ENCODE results near the gene ARHGAP26. TPM values are rescaled to one million over a fixed set of nuclear protein-coding genes. Genes with fewer than 3 reads are reported as not detected.

ARHGAP26 gene
- total and polyA plus RNA-seq, 10 donors, result 4.2 to 148 (median 55.5) TPM

DNA sequence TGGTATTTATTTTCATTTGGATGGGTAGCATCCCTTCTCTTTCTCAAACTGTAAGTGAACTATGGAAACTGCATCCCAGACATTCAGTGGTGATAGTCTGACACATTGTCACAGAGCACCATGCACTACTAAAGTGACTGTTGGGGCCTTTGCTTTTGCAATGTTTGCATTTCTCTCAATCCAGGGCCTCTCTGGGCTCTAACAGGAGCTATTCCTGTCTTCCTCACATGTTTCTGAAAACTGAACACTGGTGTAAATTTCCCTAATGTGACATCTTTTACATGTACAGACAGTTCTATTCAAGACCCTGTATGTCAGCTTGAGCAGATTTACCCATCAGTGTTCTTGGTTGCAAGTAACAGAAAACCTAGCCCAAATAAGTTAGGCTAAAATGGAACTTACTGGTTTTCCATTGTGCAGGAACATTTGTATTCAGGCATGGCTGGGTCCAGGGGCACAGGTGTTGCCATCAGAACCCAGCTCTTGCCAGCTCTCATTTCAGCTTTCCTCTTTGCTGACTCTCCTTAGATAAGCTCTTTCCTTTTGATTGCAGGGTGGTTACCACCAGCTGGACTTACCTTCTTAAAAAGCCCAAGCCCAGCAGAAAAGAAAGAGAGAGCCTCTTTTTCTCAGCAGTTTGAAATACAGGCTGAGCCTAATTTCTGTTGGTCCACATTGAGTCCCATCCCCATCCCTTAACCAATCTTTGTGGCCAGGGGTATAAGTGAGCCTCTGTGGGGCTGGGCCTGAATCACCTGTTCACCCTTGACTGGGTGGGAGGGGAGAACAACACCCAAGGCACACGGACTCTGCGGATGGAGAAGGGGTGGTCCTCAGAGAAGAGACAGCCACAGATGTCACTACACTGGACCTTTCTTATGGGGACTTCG lies 399.0 kb downstream of the ARHGAP26 start:
- Histone ChIP-seq H3K4me3 (no peak overlapping the region), H3K4me1 (no peaks in the 10 kb centered on the region), H3K27me3 (replicated peaks in 1 of 7) (no peaks in the 10 kb centered on the region), H3K36me3 (peaks cover 0 to 18% (median 0%) of the 10 kb centered on the region in 6 donors), H3K27ac (no peak overlapping the region), H3K9me3 (no peaks in the 10 kb centered on the region)
- TF ChIP-seq POLR2A (IDR thresholded peaks at IDR 0.05), result no peak
- TF ChIP-seq, protein P1, sequence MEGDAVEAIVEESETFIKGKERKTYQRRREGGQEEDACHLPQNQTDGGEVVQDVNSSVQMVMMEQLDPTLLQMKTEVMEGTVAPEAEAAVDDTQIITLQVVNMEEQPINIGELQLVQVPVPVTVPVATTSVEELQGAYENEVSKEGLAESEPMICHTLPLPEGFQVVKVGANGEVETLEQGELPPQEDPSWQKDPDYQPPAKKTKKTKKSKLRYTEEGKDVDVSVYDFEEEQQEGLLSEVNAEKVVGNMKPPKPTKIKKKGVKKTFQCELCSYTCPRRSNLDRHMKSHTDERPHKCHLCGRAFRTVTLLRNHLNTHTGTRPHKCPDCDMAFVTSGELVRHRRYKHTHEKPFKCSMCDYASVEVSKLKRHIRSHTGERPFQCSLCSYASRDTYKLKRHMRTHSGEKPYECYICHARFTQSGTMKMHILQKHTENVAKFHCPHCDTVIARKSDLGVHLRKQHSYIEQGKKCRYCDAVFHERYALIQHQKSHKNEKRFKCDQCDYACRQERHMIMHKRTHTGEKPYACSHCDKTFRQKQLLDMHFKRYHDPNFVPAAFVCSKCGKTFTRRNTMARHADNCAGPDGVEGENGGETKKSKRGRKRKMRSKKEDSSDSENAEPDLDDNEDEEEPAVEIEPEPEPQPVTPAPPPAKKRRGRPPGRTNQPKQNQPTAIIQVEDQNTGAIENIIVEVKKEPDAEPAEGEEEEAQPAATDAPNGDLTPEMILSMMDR (IDR thresholded peaks at IDR 0.05 in 8 of 11, conservative IDR thresholded peaks at IDR 0.05 in 3 of 11), result no peak
- no peak for TF ChIP-seq POLR2AphosphoS5 (IDR thresholded peaks at IDR 0.05)
- no peak for DNase-seq
- 89 to 97% (median 96%) methylated on average over 3 of the region's 3 CpGs for WGBS, 5 donors
- intact Hi-C loops (cut with DNase I; ENCODE audit: low total_unique reads), result no loop called here

DNA sequence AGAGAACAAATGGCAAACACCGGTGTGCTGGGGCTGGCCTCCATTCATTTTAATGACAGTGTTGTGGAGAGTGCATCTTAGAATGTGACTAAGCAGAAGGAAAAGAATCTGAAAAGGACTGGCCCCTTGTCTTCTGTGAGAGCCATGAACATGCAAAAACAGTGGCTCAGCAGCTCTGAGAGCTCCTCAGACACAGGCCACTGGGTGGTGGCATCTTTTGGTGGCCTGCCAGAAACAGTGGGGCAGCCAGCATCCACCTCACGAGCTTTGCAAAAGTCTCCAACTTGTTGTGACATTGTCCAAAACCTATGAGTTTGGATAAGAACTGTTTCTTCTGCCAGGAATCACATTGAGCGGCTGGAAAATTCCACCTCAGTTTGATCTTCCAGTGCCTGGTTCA lies 399.9 kb downstream of the ARHGAP26 start:
- H3K36me3 ChIP-seq, result peaks cover 0 to 18% (median 0%) of the 10 kb centered on the region in 6 donors
- intact Hi-C loops (cut with DNase I; ENCODE audit: low total_unique reads), result no loop called here
- peaks cover 0 to 6% (median 0%) of the 10 kb centered on the region in 6 donors for H3K4me1 ChIP-seq
- H3K27ac ChIP-seq, result no peak overlapping the region
- H3K27me3 ChIP-seq (replicated peaks in 1 of 7), result no peaks in the 10 kb centered on the region
- WGBS, 5 donors, result 91 to 100% (median 94%) methylated on average over 3 of the region's 3 CpGs
- TF ChIP-seq POLR2A (IDR thresholded peaks at IDR 0.05) (no peak), POLR2AphosphoS5 (IDR thresholded peaks at IDR 0.05) (no peak)
- TF ChIP-seq, protein P1 (IDR thresholded peaks at IDR 0.05 in 8 of 11, conservative IDR thresholded peaks at IDR 0.05 in 3 of 11), result no peak
- no peaks in the 10 kb centered on the region for H3K9me3 ChIP-seq
- no peak overlapping the region for H3K4me3 ChIP-seq
- DNase-seq, result no peak

DNA sequence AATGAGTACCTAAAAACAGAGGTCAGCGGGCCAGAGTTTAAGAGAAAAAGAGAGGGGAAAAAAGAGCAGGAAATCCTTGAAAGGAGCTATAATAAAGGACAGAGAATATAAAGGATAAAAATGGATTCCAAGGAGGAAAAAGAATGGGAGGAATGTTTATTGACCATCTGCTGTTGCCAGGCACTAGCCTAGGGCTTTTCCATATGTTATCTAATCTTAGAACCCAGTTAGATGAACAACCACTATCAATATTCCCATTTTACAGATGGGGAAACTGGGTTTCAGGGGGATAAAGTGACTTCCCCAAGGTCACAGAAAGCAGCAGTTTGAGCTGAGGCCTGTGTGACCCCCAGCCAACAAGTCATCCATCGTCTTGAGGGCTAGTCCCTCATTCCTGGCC lies 400.8 kb downstream of the ARHGAP26 start:
- no peak for TF ChIP-seq POLR2A (IDR thresholded peaks at IDR 0.05)
- TF ChIP-seq, protein P1 (IDR thresholded peaks at IDR 0.05 in 8 of 11, conservative IDR thresholded peaks at IDR 0.05 in 3 of 11), result no peak
- no peak for TF ChIP-seq POLR2AphosphoS5 (IDR thresholded peaks at IDR 0.05)
- Histone ChIP-seq H3K9me3 (no peaks in the 10 kb centered on the region), H3K36me3 (peaks cover 0 to 17% (median 0%) of the 10 kb centered on the region in 6 donors), H3K4me1 (peaks cover 0 to 14% (median 0%) of the 10 kb centered on the region in 6 donors), H3K4me3 (no peak overlapping the region), H3K27ac (no peak overlapping the region), H3K27me3 (replicated peaks in 1 of 7) (no peaks in the 10 kb centered on the region)
- DNase-seq, result no peak
- intact Hi-C loops (cut with DNase I; ENCODE audit: low total_unique reads), result no loop called here
- 85 to 94% (median 93%) methylated on average over 2 of the region's 2 CpGs for WGBS, 5 donors

DNA sequence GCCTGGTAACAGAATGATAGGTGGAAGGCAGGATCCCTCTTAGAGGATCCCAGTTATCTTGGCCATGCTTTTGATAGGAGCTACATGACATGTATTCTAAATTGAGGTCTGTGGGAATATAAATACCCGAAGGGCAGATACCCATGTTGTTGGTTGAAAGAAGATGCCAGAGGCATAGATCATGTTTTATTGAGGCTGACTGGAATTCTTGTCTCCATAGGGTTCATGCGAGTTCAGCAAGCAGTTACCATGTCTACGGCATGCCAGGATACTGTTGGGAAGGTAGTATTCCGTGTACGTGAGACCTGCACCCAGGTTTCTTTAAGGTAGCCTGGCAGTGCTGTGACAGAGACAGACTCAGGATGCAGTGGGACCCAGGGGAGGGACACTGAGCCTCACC lies 402.6 kb downstream of the ARHGAP26 start:
- no peak for TF ChIP-seq POLR2A (IDR thresholded peaks at IDR 0.05)
- no peak for TF ChIP-seq POLR2AphosphoS5 (IDR thresholded peaks at IDR 0.05)
- TF ChIP-seq, protein P1 (IDR thresholded peaks at IDR 0.05 in 8 of 11, conservative IDR thresholded peaks at IDR 0.05 in 3 of 11), result no peak
- Histone ChIP-seq H3K4me3 (no peak overlapping the region), H3K4me1 (peaks cover 0 to 18% (median 0%) of the 10 kb centered on the region in 6 donors), H3K27ac (no peak overlapping the region), H3K36me3 (peaks cover 0 to 12% (median 0%) of the 10 kb centered on the region in 6 donors), H3K27me3 (replicated peaks in 1 of 7) (no peaks in the 10 kb centered on the region), H3K9me3 (no peaks in the 10 kb centered on the region)
- intact Hi-C loops (cut with DNase I; ENCODE audit: low total_unique reads), result no loop called here
- no peak for DNase-seq
- WGBS, 5 donors, result 94 to 99% (median 98%) methylated on average over 5 of the region's 5 CpGs
